K562 (cell line): ENCODE results near the gene TRIM33. TPM values are rescaled to one million over a fixed set of nuclear protein-coding genes. Genes with fewer than 3 reads are reported as not detected.
A peak's percentile ranks its signal among the peaks of the same experiment; 100 is the strongest.

Experiments
- GTF2F1 ChIP-seq: IDR thresholded peaks from 2 replicates; pipeline ENCODE4 v1.6.1; 2011; ENCODE audit warnings: low read depth, low read length, improper control_type of control experiment
- KDM1A ChIP-seq, 2 experiments: fragments of 450-650 bp; IDR thresholded peaks; 2 replicates each; pipeline ENCODE4 v1.6.1; 2016; ENCODE audit warnings: mild to moderate bottlenecking in 2 of 2
- NFRKB ChIP-seq: fragments of 450-650 bp; IDR thresholded peaks from 2 replicates; pipeline ENCODE4 v1.6.1; 2016; ENCODE audit warnings: low read depth
- NR2C2 ChIP-seq, 2 experiments: fragments of 200-800 bp in 1 of 2; sonication (Bioruptor generic) in 1 of 2; sonication (generic) in 1 of 2; formaldehyde crosslinking in 1 of 2; IDR thresholded peaks; 2 replicates each; pipeline versions ENCODE4 v1.6.1 to v1.8.0; 2016 to 2022; ENCODE audit warnings: mild to moderate bottlenecking in 1 of 2, missing compliant biosample characterization in 1 of 2, missing genetic modification characterization in 1 of 2, missing genetic modification reagents in 1 of 2
- NRF1 ChIP-seq, 2 experiments: fragments of 450-650 bp; IDR thresholded peaks in 1 of 2; conservative IDR thresholded peaks in 1 of 2; 2 replicates each; pipeline ENCODE4 v1.6.1; 2014; ENCODE audit warnings: mild to moderate bottlenecking in 2 of 2
- RBM15 ChIP-seq: fragments of 200-400 bp; formaldehyde crosslinking; IDR thresholded peaks from 2 replicates; pipeline ENCODE4 v1.6.1; 2018; ENCODE audit warnings: mild to moderate bottlenecking, low read length, moderate library complexity; ENCODE audit not compliant: insufficient read depth
- SIX5 ChIP-seq, 2 experiments: IDR thresholded peaks; 2 replicates each; pipeline ENCODE4 v1.6.1; 2011; ENCODE audit warnings: low read length in 2 of 2, borderline replicate concordance in 1 of 2, low read depth in 1 of 2, mild to moderate bottlenecking in 1 of 2, moderate library complexity in 1 of 2; ENCODE audit not compliant: insufficient read depth in 1 of 2
- SPI1 ChIP-seq: IDR thresholded peaks from 2 replicates; pipeline ENCODE4 v1.6.1; 2011; ENCODE audit warnings: low read depth, low read length, control low read depth, borderline replicate concordance
- TOE1 ChIP-seq, 2 experiments: fragments of 450-650 bp in 1 of 2; sonication (generic) in 1 of 2; formaldehyde crosslinking in 1 of 2; IDR thresholded peaks; 2 replicates each; pipeline versions ENCODE4 v1.7.1 to v1.8.0; 2016 to 2022; ENCODE audit warnings: borderline replicate concordance in 2 of 2, mild to moderate bottlenecking in 2 of 2, antibody characterized with exemption in 1 of 2, inconsistent platforms in 1 of 2, low read depth in 1 of 2, missing genetic modification reagents in 1 of 2, moderate library complexity in 1 of 2
- ZNF695 ChIP-seq: fragments of 450-650 bp; formaldehyde crosslinking; IDR thresholded peaks from 2 replicates; pipeline ENCODE4 v1.4.0; 2020; ENCODE audit warnings: mild to moderate bottlenecking, moderate library complexity
- polyA plus RNA-seq, 8 experiments: library from polyadenylated mRNA; depleted of rRNA in 4 of 8; stranded (reverse) in 5 of 8; unstranded in 3 of 8; fragments of >200 nt; fragmentation: Nextera tagmentation in 2 of 8; fragmentation: Illumina TruSeq in 1 of 8; extraction: Ambion mirVana in 2 of 8; extraction: Trizol in 1 of 8; gene quantifications; 2 replicates each; pipeline versions ENCODE4 v1.2.1 to v1.2.3, GENCODE V29; 2011 to 2014; ENCODE audit warnings: inconsistent platforms in 1 of 8, missing spikeins in 1 of 8
- total RNA-seq, 7 experiments: library from RNA; depleted of rRNA in 6 of 7; stranded (reverse); fragments of >200 nt in 6 of 7; fragmentation: Illumina TruSeq in 2 of 7; extraction: Trizol in 2 of 7; gene quantifications; 2 replicates each; pipeline versions ENCODE4 v1.2.1 to v1.2.3, GENCODE V29; 2011 to 2021; ENCODE audit warnings: low replicate concordance in 1 of 7
- TF ChIP-seq, protein P1 (sequence below): sonication (generic); formaldehyde crosslinking; IDR thresholded peaks from 2 replicates; pipeline ENCODE4 v1.9.0; 2022; ENCODE audit warnings: mild to moderate bottlenecking, missing genetic modification reagents
- TF ChIP-seq, protein P2 (sequence below): sonication (generic); formaldehyde crosslinking; IDR thresholded peaks from 2 replicates; pipeline ENCODE4 v1.8.0; 2022; ENCODE audit warnings: missing genetic modification reagents, mild to moderate bottlenecking, borderline replicate concordance

The TRIM33 gene
- total and polyA plus RNA-seq, 9 of the 15 experiments (the other 6 are each of a cell fraction or from before 2014, with no cell fraction given): 9.3 to 58.4 (median 40.2) TPM

DNA sequence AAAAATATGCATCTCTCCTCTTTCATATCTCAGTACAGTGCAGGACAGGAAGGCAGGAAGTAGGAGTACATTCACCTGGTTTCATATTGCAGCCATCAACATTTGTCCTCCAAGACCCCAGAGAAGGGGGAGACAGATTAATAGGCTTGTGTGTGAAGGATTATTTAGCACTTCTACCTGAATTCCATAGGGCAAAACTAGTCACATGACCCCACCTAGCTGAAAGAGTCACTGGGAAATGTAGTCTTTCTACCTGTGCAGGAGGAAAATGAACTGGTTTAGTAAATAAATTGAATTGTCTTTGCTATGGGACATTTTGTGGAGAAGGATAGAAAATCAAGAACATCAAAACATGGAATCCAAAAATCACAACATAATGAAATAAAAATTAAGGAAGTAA, 13.9 kb upstream of the TRIM33 start (continued):
- peak; percentile 50 to 65 for TF ChIP-seq SIX5 (IDR thresholded peaks at IDR 0.05; ENCODE audit: borderline replicate concordance in 1 of 2, insufficient read depth in 1 of 2, low read depth in 1 of 2, low read length in 2 of 2)
- no peak for TF ChIP-seq ZNF695
- TF ChIP-seq, protein P1, sequence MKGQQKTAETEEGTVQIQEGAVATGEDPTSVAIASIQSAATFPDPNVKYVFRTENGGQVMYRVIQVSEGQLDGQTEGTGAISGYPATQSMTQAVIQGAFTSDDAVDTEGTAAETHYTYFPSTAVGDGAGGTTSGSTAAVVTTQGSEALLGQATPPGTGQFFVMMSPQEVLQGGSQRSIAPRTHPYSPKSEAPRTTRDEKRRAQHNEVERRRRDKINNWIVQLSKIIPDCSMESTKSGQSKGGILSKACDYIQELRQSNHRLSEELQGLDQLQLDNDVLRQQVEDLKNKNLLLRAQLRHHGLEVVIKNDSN (CRISPR knock-in tag): peak; percentile 78
- TF ChIP-seq, protein P2, sequence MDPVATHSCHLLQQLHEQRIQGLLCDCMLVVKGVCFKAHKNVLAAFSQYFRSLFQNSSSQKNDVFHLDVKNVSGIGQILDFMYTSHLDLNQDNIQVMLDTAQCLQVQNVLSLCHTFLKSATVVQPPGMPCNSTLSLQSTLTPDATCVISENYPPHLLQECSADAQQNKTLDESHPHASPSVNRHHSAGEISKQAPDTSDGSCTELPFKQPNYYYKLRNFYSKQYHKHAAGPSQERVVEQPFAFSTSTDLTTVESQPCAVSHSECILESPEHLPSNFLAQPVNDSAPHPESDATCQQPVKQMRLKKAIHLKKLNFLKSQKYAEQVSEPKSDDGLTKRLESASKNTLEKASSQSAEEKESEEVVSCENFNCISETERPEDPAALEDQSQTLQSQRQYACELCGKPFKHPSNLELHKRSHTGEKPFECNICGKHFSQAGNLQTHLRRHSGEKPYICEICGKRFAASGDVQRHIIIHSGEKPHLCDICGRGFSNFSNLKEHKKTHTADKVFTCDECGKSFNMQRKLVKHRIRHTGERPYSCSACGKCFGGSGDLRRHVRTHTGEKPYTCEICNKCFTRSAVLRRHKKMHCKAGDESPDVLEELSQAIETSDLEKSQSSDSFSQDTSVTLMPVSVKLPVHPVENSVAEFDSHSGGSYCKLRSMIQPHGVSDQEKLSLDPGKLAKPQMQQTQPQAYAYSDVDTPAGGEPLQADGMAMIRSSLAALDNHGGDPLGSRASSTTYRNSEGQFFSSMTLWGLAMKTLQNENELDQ (CRISPR knock-in tag): no peak
- TF ChIP-seq SPI1: no peak
- TF ChIP-seq RBM15: no peak
- no peak for TF ChIP-seq NRF1 (conservative IDR thresholded peaks at IDR 0.05 in 1 of 2, IDR thresholded peaks at IDR 0.05 in 1 of 2)
- no peak for TF ChIP-seq NR2C2 (CRISPR knock-in tag; IDR thresholded peaks at IDR 0.05)
- TF ChIP-seq NR2C2 (tag; IDR thresholded peaks at IDR 0.05): no peak
- TF ChIP-seq GTF2F1: no peak
- TF ChIP-seq TOE1 (IDR thresholded peaks at IDR 0.05; ENCODE audit: borderline replicate concordance): peak; percentile 97
- TF ChIP-seq TOE1 (CRISPR knock-in tag; IDR thresholded peaks at IDR 0.05; ENCODE audit: borderline replicate concordance, low read depth): no peak
- TF ChIP-seq NFRKB: no peak
- TF ChIP-seq KDM1A (IDR thresholded peaks at IDR 0.05): no peak
